ENCODE measurements around the gene ESYT1.

Gene ESYT1

DNA sequence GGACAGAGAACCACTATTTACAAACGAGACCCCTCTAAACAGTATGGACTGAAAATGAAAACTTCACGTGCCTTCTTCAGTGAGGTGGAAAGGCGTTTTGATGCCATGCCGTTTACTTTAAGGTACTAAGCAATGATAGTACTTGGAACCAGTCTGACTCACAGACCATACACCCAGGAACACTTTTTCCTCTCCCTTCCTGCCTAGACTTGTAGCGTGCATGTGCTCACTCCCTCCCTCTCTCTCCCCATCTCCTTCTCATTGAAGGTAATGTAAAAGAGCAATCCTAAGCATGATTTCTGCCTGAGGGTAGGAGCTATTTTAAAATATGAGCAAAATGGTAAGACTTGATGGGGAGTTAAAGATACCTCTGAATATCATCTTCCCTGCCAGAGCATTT is 17.5 kb upstream of the ESYT1 start:
- Histone ChIP-seq H3K79me2 (ENCODE audit: insufficient read depth, low read length) (peaks cover 32% of the 10 kb centered on the region), H3K9me2 (replicated peaks; ENCODE audit: low read depth, low read length) (no peaks in the 10 kb centered on the region), H3K4me3 (ENCODE audit: low read length, poor library complexity, severe bottlenecking) (no peak overlapping the region), H3K36me3 (ENCODE audit: insufficient read depth, low read length) (peaks cover 71% of the 10 kb centered on the region; the same call in 1 of the 2 replicates), H3K27me3 (ENCODE audit: insufficient read depth, low read length, poor library complexity, severe bottlenecking) (no peaks in the 10 kb centered on the region), H3K4me1 (ENCODE audit: insufficient read depth, low read length, poor library complexity, severe bottlenecking) (peaks cover 22% of the 10 kb centered on the region), H2AFZ (ENCODE audit: low read length) (no peak overlapping the region), H4K20me1 (ENCODE audit: insufficient read depth, low read length, poor library complexity, severe bottlenecking) (peaks cover 27% of the 10 kb centered on the region), H3F3A (ENCODE audit: low read depth) (peaks cover 14% of the 10 kb centered on the region; the same call in 1 of the 2 replicates), H3K9ac (ENCODE audit: low read depth, low read length, poor library complexity, severe bottlenecking) (no peak overlapping the region), H3K4me2 (ENCODE audit: low read depth, low read length, poor library complexity, severe bottlenecking) (no peak overlapping the region), H3K9me3 (ENCODE audit: insufficient read depth, low read depth, low read length) (no peaks in the 10 kb centered on the region)
- TF ChIP-seq, protein P1, sequence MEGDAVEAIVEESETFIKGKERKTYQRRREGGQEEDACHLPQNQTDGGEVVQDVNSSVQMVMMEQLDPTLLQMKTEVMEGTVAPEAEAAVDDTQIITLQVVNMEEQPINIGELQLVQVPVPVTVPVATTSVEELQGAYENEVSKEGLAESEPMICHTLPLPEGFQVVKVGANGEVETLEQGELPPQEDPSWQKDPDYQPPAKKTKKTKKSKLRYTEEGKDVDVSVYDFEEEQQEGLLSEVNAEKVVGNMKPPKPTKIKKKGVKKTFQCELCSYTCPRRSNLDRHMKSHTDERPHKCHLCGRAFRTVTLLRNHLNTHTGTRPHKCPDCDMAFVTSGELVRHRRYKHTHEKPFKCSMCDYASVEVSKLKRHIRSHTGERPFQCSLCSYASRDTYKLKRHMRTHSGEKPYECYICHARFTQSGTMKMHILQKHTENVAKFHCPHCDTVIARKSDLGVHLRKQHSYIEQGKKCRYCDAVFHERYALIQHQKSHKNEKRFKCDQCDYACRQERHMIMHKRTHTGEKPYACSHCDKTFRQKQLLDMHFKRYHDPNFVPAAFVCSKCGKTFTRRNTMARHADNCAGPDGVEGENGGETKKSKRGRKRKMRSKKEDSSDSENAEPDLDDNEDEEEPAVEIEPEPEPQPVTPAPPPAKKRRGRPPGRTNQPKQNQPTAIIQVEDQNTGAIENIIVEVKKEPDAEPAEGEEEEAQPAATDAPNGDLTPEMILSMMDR (conservative IDR thresholded peaks at IDR 0.05; ENCODE audit: low read length), result no peak
- no peak for TF ChIP-seq EZH2phosphoT487 (IDR thresholded peaks at IDR 0.05; ENCODE audit: borderline replicate concordance)

DNA sequence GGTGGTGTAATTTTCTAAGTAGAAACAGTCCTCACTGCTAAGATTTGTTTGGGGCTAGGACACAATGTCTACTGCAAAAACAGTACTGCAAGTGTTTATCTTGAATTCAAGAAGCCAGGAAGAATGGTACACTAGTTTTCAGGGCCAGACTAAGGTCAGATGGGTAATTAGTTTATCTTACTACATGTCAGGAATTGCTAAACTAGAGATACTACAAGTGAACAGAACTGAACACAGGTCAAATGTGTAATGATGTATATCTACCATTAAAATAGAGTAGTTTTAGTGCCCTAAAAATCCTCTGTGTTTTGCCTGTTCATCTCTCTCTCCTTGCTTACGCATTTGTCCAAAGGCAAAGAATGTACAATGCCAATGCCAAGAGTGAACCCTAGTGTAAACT is 14.0 kb upstream of the ESYT1 start:
- TF ChIP-seq, protein P1 (conservative IDR thresholded peaks at IDR 0.05; ENCODE audit: low read length), result no peak
- no peak for TF ChIP-seq EZH2phosphoT487 (IDR thresholded peaks at IDR 0.05; ENCODE audit: borderline replicate concordance)
- peaks cover 24% of the 10 kb centered on the region for H3F3A ChIP-seq (ENCODE audit: low read depth)
- H4K20me1 ChIP-seq (ENCODE audit: insufficient read depth, low read length, poor library complexity, severe bottlenecking), result peaks cover 13% of the 10 kb centered on the region
- no peak overlapping the region for H3K4me2 ChIP-seq (ENCODE audit: low read depth, low read length, poor library complexity, severe bottlenecking)
- no peaks in the 10 kb centered on the region for H3K9me2 ChIP-seq (replicated peaks; ENCODE audit: low read depth, low read length)
- peaks cover 7% of the 10 kb centered on the region for H3K27me3 ChIP-seq (ENCODE audit: insufficient read depth, low read length, poor library complexity, severe bottlenecking)
- H3K9ac ChIP-seq (ENCODE audit: low read depth, low read length, poor library complexity, severe bottlenecking), result no peak overlapping the region
- peaks cover 55% of the 10 kb centered on the region for H3K36me3 ChIP-seq (ENCODE audit: insufficient read depth, low read length)
- peaks cover 12% of the 10 kb centered on the region for H3K4me1 ChIP-seq (ENCODE audit: insufficient read depth, low read length, poor library complexity, severe bottlenecking)
- no peak overlapping the region for H2AFZ ChIP-seq (ENCODE audit: low read length)
- H3K9me3 ChIP-seq (ENCODE audit: insufficient read depth, low read depth, low read length), result no peaks in the 10 kb centered on the region
- no peak overlapping the region for H3K4me3 ChIP-seq (ENCODE audit: low read length, poor library complexity, severe bottlenecking)
- peaks cover 18% of the 10 kb centered on the region for H3K79me2 ChIP-seq (ENCODE audit: insufficient read depth, low read length)

DNA sequence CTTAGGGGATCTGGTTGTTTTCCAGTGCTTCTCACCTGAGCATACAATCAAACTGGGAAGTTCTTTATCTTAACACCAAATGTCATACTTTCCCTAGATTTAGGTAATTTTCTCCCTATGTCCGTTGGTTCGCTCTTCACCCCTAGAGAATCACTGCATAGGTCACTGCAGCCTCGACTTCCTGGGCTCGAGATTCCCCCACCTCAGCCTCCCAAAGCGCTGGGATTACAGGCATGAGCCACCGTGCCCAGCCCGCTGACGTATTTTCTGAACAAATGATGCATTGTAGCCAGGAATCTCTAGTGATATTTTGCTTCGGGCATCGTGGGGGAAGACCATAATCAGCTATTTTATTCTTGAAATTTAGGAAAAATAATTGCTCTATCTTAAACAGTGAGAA is 12.7 kb upstream of the ESYT1 start:
- peaks cover 43% of the 10 kb centered on the region for H3K36me3 ChIP-seq (ENCODE audit: insufficient read depth, low read length)
- peaks cover 24% of the 10 kb centered on the region for H3F3A ChIP-seq (ENCODE audit: low read depth)

More for the DNA sequence above, 12.7 kb upstream of the ESYT1 start:
- peaks cover 7% of the 10 kb centered on the region for H3K27me3 ChIP-seq (ENCODE audit: insufficient read depth, low read length, poor library complexity, severe bottlenecking)
- H3K4me3 ChIP-seq (ENCODE audit: low read length, poor library complexity, severe bottlenecking), result peak overlapping the region; percentile 99
- no peaks in the 10 kb centered on the region for H3K9me2 ChIP-seq (replicated peaks; ENCODE audit: low read depth, low read length)
- no peak overlapping the region for H2AFZ ChIP-seq (ENCODE audit: low read length)
- no peak for TF ChIP-seq EZH2phosphoT487 (IDR thresholded peaks at IDR 0.05; ENCODE audit: borderline replicate concordance)
- TF ChIP-seq, protein P1 (conservative IDR thresholded peaks at IDR 0.05; ENCODE audit: low read length), result no peak
- peaks cover 18% of the 10 kb centered on the region for H3K4me1 ChIP-seq (ENCODE audit: insufficient read depth, low read length, poor library complexity, severe bottlenecking)
- peak overlapping the region; percentile 99 for H3K9ac ChIP-seq (ENCODE audit: low read depth, low read length, poor library complexity, severe bottlenecking)
- H3K79me2 ChIP-seq (ENCODE audit: insufficient read depth, low read length), result peaks cover 29% of the 10 kb centered on the region
- H3K4me2 ChIP-seq (ENCODE audit: low read depth, low read length, poor library complexity, severe bottlenecking), result peak overlapping the region; percentile 74
- peaks cover 14% of the 10 kb centered on the region for H4K20me1 ChIP-seq (ENCODE audit: insufficient read depth, low read length, poor library complexity, severe bottlenecking)
- H3K9me3 ChIP-seq (ENCODE audit: insufficient read depth, low read depth, low read length), result no peaks in the 10 kb centered on the region
